SK-N-SH (cell line): ENCODE data around the gene COL23A1. TPM values are rescaled to one million over a fixed set of nuclear protein-coding genes. Genes with fewer than 3 reads are reported as not detected.

ENCODE experiments used
- CTCF ChIA-PET: fragments of 300-600, 350-600 bp; formaldehyde crosslinking; extraction: SDS; loops from one replicate; lab custom pipeline; 2021; lab: Yijun Ruan, JAX
- POLR2A ChIA-PET: fragments of 350-600 bp; sonication (Branson Sonifier 250); formaldehyde crosslinking; extraction: SDS; loops from one replicate; lab custom pipeline; 2020; ENCODE audit warnings: antibody characterized with exemption, inconsistent platforms; lab: Yijun Ruan, JAX
- DNase-seq: peaks from one replicate; pipeline ENCODE4 v3.0.0; 2012
- H2AFZ ChIP-seq: fragments of 200-600 bp; sonication (generic); 2 replicates; pipeline ENCODE4 v1.8.1; 2016; ENCODE audit warnings: antibody characterized with exemption, mild to moderate bottlenecking, low read depth
- H3F3A ChIP-seq: fragments of 200-600 bp; sonication (generic); replicated peaks from 2 replicates; pipeline ENCODE3; 2016; ENCODE audit warnings: antibody characterized with exemption, mild to moderate bottlenecking; ENCODE audit not compliant: insufficient read depth
- H3K27ac ChIP-seq, 2 experiments: fragments of 200-500 bp in 1 of 2; fragments of 200-600 bp in 1 of 2; sonication (Bioruptor generic) in 1 of 2; sonication (generic), shearing (Covaris generic) in 1 of 2; 2 replicates each; pipeline versions ENCODE4 v1.5.1 to v1.6.1; 2014 to 2016; ENCODE audit warnings: low read depth in 2 of 2, inconsistent platforms in 1 of 2, low read length in 1 of 2, mild to moderate bottlenecking in 1 of 2, mixed read lengths in 1 of 2
- H3K27me3 ChIP-seq: fragments of 200-600 bp; sonication (generic), shearing (Covaris generic); 2 replicates; pipeline ENCODE4 v1.6.1; 2016; ENCODE audit warnings: mixed run types; ENCODE audit not compliant: insufficient read depth
- H3K36me3 ChIP-seq, 2 experiments: fragments of 200-500 bp in 1 of 2; fragments of 200-600 bp in 1 of 2; sonication (Bioruptor generic) in 1 of 2; sonication (generic) in 1 of 2; replicated peaks in 1 of 2; 2 replicates each; pipeline versions ENCODE3 to v1.5.1; 2014 to 2016; ENCODE audit warnings: low read length in 1 of 2, mild to moderate bottlenecking in 1 of 2; ENCODE audit not compliant: insufficient read depth in 2 of 2, control insufficient read depth in 1 of 2
- H3K4me1 ChIP-seq, 2 experiments: fragments of 200-500 bp in 1 of 2; fragments of 200-600 bp in 1 of 2; sonication (Bioruptor generic) in 1 of 2; sonication (generic), shearing (Covaris generic) in 1 of 2; 2 replicates each; pipeline versions ENCODE4 v1.5.1 to v1.6.1; 2014 to 2016; ENCODE audit warnings: low read depth in 1 of 2, low read length in 1 of 2, mixed run types in 1 of 2; ENCODE audit not compliant: insufficient read depth in 2 of 2, control insufficient read depth in 1 of 2
- H3K4me2 ChIP-seq: fragments of 200-600 bp; sonication (generic), shearing (Covaris generic); 2 replicates; pipeline ENCODE4 v1.6.1; 2017; ENCODE audit warnings: mixed run types
- H3K4me3 ChIP-seq, 2 experiments: fragments of 200-500 bp in 1 of 2; fragments of 200-600 bp in 1 of 2; sonication (Bioruptor generic) in 1 of 2; sonication (generic), shearing (Covaris generic) in 1 of 2; 2 replicates each; pipeline versions ENCODE4 v1.5.1 to v1.8.1; 2014 to 2016; ENCODE audit warnings: low read depth in 2 of 2, inconsistent platforms in 1 of 2, low read length in 1 of 2, mild to moderate bottlenecking in 1 of 2, mixed read lengths in 1 of 2, moderate library complexity in 1 of 2
- H3K79me2 ChIP-seq: fragments of 200-600 bp; sonication (generic); 2 replicates; pipeline ENCODE4 v1.8.1; 2017; ENCODE audit warnings: mild to moderate bottlenecking; ENCODE audit not compliant: insufficient read depth
- H3K9ac ChIP-seq: fragments of 200-600 bp; sonication (generic); 2 replicates; pipeline ENCODE4 v1.6.1; 2017; ENCODE audit warnings: mixed run types
- H3K9me2 ChIP-seq: fragments of 200-600 bp; sonication (generic); 2 replicates; pipeline ENCODE4 v1.6.1; 2017; ENCODE audit warnings: mixed run types
- H3K9me3 ChIP-seq: fragments of 200-600 bp; sonication (generic); 2 replicates; pipeline ENCODE4 v1.6.1; 2017; ENCODE audit warnings: mixed run types, mild to moderate bottlenecking, moderate library complexity
- H4K20me1 ChIP-seq: fragments of 200-600 bp; sonication (generic); 2 replicates; pipeline ENCODE4 v1.6.1; 2017; ENCODE audit warnings: mild to moderate bottlenecking, mixed run types; ENCODE audit not compliant: insufficient read depth
- CTCF ChIP-seq: fragments of 200-600 bp; sonication (generic); IDR thresholded peaks from 2 replicates; pipeline ENCODE4 v1.6.1; 2017; ENCODE audit warnings: antibody characterized with exemption, mild to moderate bottlenecking, moderate library complexity
- FOSL2 ChIP-seq: IDR thresholded peaks from 2 replicates; pipeline ENCODE4 v1.4.0; 2012; ENCODE audit warnings: low read depth, mild to moderate bottlenecking, moderate library complexity, borderline replicate concordance
- FOXJ3 ChIP-seq: sonication (generic); formaldehyde crosslinking; IDR thresholded peaks from 2 replicates; pipeline ENCODE4 v1.5.1; 2020; ENCODE audit warnings: mild to moderate bottlenecking, missing genetic modification reagents
- FOXM1 ChIP-seq: IDR thresholded peaks from 2 replicates; pipeline ENCODE4 v1.4.0; 2012; ENCODE audit warnings: low read depth, mild to moderate bottlenecking
- GABPA ChIP-seq: IDR thresholded peaks from 2 replicates; pipeline ENCODE4 v1.4.0; 2012; ENCODE audit warnings: low read depth, mild to moderate bottlenecking
- GATA2 ChIP-seq: sonication (generic); formaldehyde crosslinking; IDR thresholded peaks from 2 replicates; pipeline ENCODE4 v1.5.0; 2020; ENCODE audit warnings: mild to moderate bottlenecking, missing genetic modification reagents
- JUND ChIP-seq: IDR thresholded peaks from 2 replicates; pipeline ENCODE4 v1.4.0; 2012
- MXI1 ChIP-seq: IDR thresholded peaks from 2 replicates; pipeline ENCODE4 v1.6.1; 2012; ENCODE audit warnings: mild to moderate bottlenecking, low read depth, low read length, improper control_type of control experiment
- NFIC ChIP-seq: IDR thresholded peaks from 2 replicates; pipeline ENCODE4 v1.4.0; 2012; ENCODE audit warnings: borderline replicate concordance
- POLR2AphosphoS5 ChIP-seq: IDR thresholded peaks from 2 replicates; pipeline ENCODE4 v1.6.1; 2012; ENCODE audit warnings: low read depth, low read length
- RAD21 ChIP-seq: IDR thresholded peaks from 2 replicates; pipeline ENCODE4 v1.6.1; 2012; ENCODE audit warnings: mild to moderate bottlenecking, low read length
- RCOR1 ChIP-seq: fragments of 150-350 bp; IDR thresholded peaks from 2 replicates; pipeline ENCODE4 v1.6.1; 2017; ENCODE audit warnings: antibody characterized with exemption, low read length
- RFX5 ChIP-seq: IDR thresholded peaks from 2 replicates; pipeline ENCODE4 v1.6.1; 2012; ENCODE audit warnings: mild to moderate bottlenecking, improper control_type of control experiment, low read length
- RXRA ChIP-seq: IDR thresholded peaks from 2 replicates; pipeline ENCODE4 v1.4.0; 2012; ENCODE audit warnings: low read depth, mild to moderate bottlenecking, borderline replicate concordance
- SMC3 ChIP-seq: IDR thresholded peaks from 2 replicates; pipeline ENCODE4 v1.6.1; 2012; ENCODE audit warnings: low read depth, low read length, improper control_type of control experiment
- TAF1 ChIP-seq: IDR thresholded peaks from 2 replicates; pipeline ENCODE4 v1.6.1; 2012; ENCODE audit warnings: low read depth, mild to moderate bottlenecking, low read length, moderate library complexity, borderline replicate concordance
- TCF12 ChIP-seq: IDR thresholded peaks from 2 replicates; pipeline ENCODE4 v1.4.0; 2012
- TEAD4 ChIP-seq: IDR thresholded peaks from 2 replicates; pipeline ENCODE4 v1.4.0; 2012; ENCODE audit warnings: mild to moderate bottlenecking, borderline replicate concordance; ENCODE audit not compliant: insufficient read depth
- USF2 ChIP-seq: fragments of 150-350 bp; IDR thresholded peaks from 2 replicates; pipeline ENCODE4 v1.6.1; 2017; ENCODE audit warnings: antibody characterized with exemption, low read length, low read depth, borderline replicate concordance
- YY1 ChIP-seq: IDR thresholded peaks from 2 replicates; pipeline ENCODE4 v1.4.0; 2012; ENCODE audit warnings: low read depth, mild to moderate bottlenecking
- WGBS: methylation state at CpG from one replicate; pipeline ENCODE4 v1.1.6; 2017; ENCODE audit warnings: low lambda C conversion rate; 5-methylcytosine and 5-hydroxymethylcytosine counted together
- polyA plus RNA-seq, 3 experiments: library from polyadenylated mRNA; depleted of rRNA; stranded (reverse); fragments of >200 nt; gene quantifications; 2 replicates each; pipeline ENCODE4 v1.2.3, GENCODE V29; 2012
- TF ChIP-seq, protein P1 (sequence below): IDR thresholded peaks from 2 replicates; pipeline ENCODE4 v1.4.0; 2012; ENCODE audit warnings: low read depth
- TF ChIP-seq, protein P2 (sequence below): IDR thresholded peaks from 2 replicates; pipeline ENCODE4 v1.6.1; 2012; ENCODE audit warnings: mild to moderate bottlenecking, low read depth, low read length, moderate library complexity

COL23A1 gene
- polyA plus RNA-seq, 1 of the 3 experiments (the other 2 are of a cell fraction), result 0.10 TPM

DNA sequence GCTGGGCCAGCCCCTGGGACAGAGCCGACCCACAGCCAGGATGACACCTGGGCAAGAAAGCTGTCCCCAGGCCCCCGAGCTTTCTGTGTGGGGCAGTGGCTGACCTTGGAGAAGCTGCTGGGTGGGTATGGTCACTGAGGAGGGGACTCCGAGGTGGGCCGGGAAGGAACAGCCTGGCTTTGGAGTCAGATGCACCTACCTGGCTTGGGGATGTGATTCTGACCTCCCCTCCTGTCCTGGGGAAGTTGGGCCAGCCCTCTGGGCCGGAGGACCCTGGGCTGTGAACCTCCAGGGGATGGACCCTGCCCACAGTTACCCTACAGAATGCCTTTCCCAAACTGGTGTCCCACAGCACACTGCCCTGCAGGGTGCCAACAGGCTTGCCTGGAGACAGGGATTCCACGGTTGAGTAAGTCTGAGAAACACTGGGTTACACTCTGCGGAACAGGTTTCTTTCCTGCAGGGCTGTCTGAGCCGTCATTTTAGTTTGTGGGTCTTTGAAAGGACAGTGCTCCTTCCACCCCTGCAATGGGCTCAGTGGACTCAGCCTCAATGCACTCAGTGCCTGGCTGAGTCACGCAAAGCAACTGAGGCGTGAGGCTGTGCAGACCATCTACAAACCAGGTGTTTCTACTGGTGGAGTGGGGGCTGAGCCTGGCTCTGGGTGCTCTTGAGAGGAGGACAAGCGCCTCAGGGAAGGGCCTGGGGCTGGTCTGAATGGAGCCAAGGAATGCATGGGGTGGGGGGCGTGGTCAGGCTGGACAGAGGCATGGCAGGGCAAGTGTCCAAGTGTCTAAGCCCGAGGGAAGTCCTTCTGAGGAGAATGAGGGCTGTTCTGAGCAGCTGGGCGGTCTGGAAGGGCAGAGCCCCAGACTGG, 316.3 kb downstream of the COL23A1 start (continued):
- no peak for TF ChIP-seq CTCF
- no peak for TF ChIP-seq RAD21
- TF ChIP-seq, protein P1, sequence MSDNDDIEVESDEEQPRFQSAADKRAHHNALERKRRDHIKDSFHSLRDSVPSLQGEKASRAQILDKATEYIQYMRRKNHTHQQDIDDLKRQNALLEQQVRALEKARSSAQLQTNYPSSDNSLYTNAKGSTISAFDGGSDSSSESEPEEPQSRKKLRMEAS, result no peak
- no peak for TF ChIP-seq RXRA
- TF ChIP-seq JUND, result no peak

DNA sequence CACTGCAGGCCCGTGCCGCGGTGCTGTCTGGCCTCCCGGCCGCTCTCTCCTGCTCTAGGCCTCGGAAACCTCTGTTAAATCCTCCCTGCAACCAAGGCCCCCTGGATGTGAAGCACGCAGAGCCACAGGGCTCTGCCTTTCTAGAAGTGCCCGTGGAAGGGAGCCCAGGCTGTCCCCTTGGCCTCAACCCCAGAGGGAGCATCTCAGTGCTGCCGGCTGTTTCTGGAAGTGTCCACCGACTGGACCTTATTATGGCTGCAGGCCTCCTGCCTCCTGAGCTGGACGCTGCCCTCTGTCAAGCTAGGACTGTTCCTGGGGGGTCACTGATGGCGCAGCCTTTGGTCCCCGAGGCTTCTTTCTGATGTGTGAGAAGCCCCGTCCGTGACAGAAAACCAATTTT, 317.2 kb downstream of the COL23A1 start:
- no peaks in the 10 kb centered on the region for H4K20me1 ChIP-seq
- no peak overlapping the region for H2AFZ ChIP-seq
- no peaks in the 10 kb centered on the region for H3K27me3 ChIP-seq
- H3K79me2 ChIP-seq, result no peaks in the 10 kb centered on the region
- H3K9ac ChIP-seq, result no peak overlapping the region
- H3K4me1 ChIP-seq, result peaks cover 0 to 4% of the 10 kb centered on the region in 2 experiments; a peak in 1 of 4 replicates
- no peak overlapping the region for H3K4me2 ChIP-seq
- DNase-seq, result no peak
- H3K4me3 ChIP-seq, result no peak overlapping the region
- ChIA-PET CTCF (interaction anchor here (1.0 to 3.0 kb wide), 3 partner anchors 35 to 317 kb away, joined by 3 to 20 read pairs (median 10); partner anchors contain the start of gene COL23A1), POLR2A (no interaction called here)
- TF ChIP-seq NFIC (no peak), USF2 (no peak), FOXJ3 (no peak), RAD21 (no peak), FOSL2 (no peak), TAF1 (no peak), TEAD4 (no peak), POLR2AphosphoS5 (no peak), RCOR1 (no peak), FOXM1 (no peak), GABPA (no peak), RFX5 (no peak), YY1 (no peak), CTCF (no peak), MXI1 (no peak), TCF12 (no peak), GATA2 (no peak), SMC3 (no peak)
- TF ChIP-seq, protein P2, sequence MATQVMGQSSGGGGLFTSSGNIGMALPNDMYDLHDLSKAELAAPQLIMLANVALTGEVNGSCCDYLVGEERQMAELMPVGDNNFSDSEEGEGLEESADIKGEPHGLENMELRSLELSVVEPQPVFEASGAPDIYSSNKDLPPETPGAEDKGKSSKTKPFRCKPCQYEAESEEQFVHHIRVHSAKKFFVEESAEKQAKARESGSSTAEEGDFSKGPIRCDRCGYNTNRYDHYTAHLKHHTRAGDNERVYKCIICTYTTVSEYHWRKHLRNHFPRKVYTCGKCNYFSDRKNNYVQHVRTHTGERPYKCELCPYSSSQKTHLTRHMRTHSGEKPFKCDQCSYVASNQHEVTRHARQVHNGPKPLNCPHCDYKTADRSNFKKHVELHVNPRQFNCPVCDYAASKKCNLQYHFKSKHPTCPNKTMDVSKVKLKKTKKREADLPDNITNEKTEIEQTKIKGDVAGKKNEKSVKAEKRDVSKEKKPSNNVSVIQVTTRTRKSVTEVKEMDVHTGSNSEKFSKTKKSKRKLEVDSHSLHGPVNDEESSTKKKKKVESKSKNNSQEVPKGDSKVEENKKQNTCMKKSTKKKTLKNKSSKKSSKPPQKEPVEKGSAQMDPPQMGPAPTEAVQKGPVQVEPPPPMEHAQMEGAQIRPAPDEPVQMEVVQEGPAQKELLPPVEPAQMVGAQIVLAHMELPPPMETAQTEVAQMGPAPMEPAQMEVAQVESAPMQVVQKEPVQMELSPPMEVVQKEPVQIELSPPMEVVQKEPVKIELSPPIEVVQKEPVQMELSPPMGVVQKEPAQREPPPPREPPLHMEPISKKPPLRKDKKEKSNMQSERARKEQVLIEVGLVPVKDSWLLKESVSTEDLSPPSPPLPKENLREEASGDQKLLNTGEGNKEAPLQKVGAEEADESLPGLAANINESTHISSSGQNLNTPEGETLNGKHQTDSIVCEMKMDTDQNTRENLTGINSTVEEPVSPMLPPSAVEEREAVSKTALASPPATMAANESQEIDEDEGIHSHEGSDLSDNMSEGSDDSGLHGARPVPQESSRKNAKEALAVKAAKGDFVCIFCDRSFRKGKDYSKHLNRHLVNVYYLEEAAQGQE, result no peak
- TF ChIP-seq, protein P1, result no peak
- no peaks in the 10 kb centered on the region for H3K36me3 ChIP-seq
- no peaks in the 10 kb centered on the region for H3F3A ChIP-seq
- no peaks in the 10 kb centered on the region for H3K9me3 ChIP-seq
- WGBS, result 67% methylated on average over 12 of the region's 15 CpGs
- H3K9me2 ChIP-seq, result no peaks in the 10 kb centered on the region
- H3K27ac ChIP-seq, result no peak overlapping the region; a peak in 1 of 4 replicates
